HL-60 (cell line): ENCODE measurements around the gene VSTM2L.
A peak's percentile ranks its signal among the peaks of the same experiment; 100 is the strongest.

Source experiments
- DNase-seq, 2 experiments: peaks; one replicate each; pipeline ENCODE4 v3.0.0-alpha.2; 2010 to 2020; ENCODE audit warnings: low read depth in 1 of 2, low spot score in 1 of 2
- H3K27ac ChIP-seq: fragments of 250-450 bp; sonication (Bioruptor Pico); replicated peaks from 2 replicates; pipeline ENCODE4 v1.5.1; 2020; ENCODE audit warnings: mild to moderate bottlenecking, moderate library complexity
- H3K27me3 ChIP-seq: fragments of 250-450 bp; sonication (Bioruptor Pico); 2 replicates; pipeline ENCODE4 v1.5.1; 2021; ENCODE audit warnings: mild to moderate bottlenecking, moderate library complexity; ENCODE audit not compliant: insufficient read depth, poor library complexity, severe bottlenecking
- H3K4me3 ChIP-seq: replicated peaks from 2 replicates; pipeline ENCODE4 v1.5.1; 2011; ENCODE audit warnings: mild to moderate bottlenecking, control low read depth, low read length; ENCODE audit not compliant: insufficient read depth
- CTCF ChIP-seq: IDR thresholded peaks from one replicate; pipeline ENCODE4 v1.5.1; 2011; ENCODE audit warnings: low read length, control low read depth, inconsistent platforms; ENCODE audit not compliant: insufficient read depth
- GABPA ChIP-seq: IDR thresholded peaks from 2 replicates; pipeline ENCODE4 v1.6.1; 2012; ENCODE audit warnings: low read depth
- POLR2AphosphoS5 ChIP-seq: IDR thresholded peaks from 2 replicates; pipeline ENCODE4 v1.6.1; 2012; ENCODE audit warnings: low read depth
- REST ChIP-seq: IDR thresholded peaks from 2 replicates; pipeline ENCODE4 v1.6.1; 2012; ENCODE audit warnings: low read depth; ENCODE audit not compliant: insufficient replicate concordance
- SPI1 ChIP-seq: IDR thresholded peaks from 2 replicates; pipeline ENCODE4 v1.6.1; 2012; ENCODE audit warnings: low read depth, mild to moderate bottlenecking, borderline replicate concordance

Gene VSTM2L

GRCh38 chr20:37920679-37921322, 17.9 kb downstream of the VSTM2L start:
- H3K27me3 ChIP-seq: peaks cover 33% of the 10 kb centered on the region

GRCh38 chr20:37921341-37921929, 18.5 kb downstream of the VSTM2L start:
- Histone ChIP-seq H3K4me3 (no peak overlapping the region), H3K27ac (no peak overlapping the region), H3K27me3 (peaks cover 26% of the 10 kb centered on the region)
- TF ChIP-seq REST (no peak), SPI1 (peak; percentile 30; the same call in 1 of the 2 replicates)
- no peak for DNase-seq

More at GRCh38 chr20:37920679-37921322, 17.9 kb downstream of the VSTM2L start:
- no peak for DNase-seq
- no peak overlapping the region for H3K4me3 ChIP-seq
- no peak overlapping the region for H3K27ac ChIP-seq
- TF ChIP-seq POLR2AphosphoS5 (no peak), GABPA (no peak), REST (no peak), SPI1 (no peak), CTCF (no peak)

GRCh38 chr20:37922016-37922415, 19.1 kb downstream of the VSTM2L start:
- Histone ChIP-seq H3K27ac (no peak overlapping the region), H3K27me3 (peaks cover 21% of the 10 kb centered on the region), H3K4me3 (no peak overlapping the region)
- TF ChIP-seq GABPA (no peak), REST (no peak)
- no peak for DNase-seq
